Gastrocnemius medialis (tissue), 4 donors: ENCODE results near the gene PI4KA. TPM values are rescaled to one million over a fixed set of nuclear protein-coding genes. Genes with fewer than 3 reads are reported as not detected.

Experiments
- ATAC-seq, 2 donors: fragments of 150-250 bp; one replicate each; pipeline ENCODE4 v1.9.1; 2016
- DNase-seq, 2 donors: peaks; one replicate each; pipeline ENCODE4 v3.0.0-alpha.2; 2019
- H3K27ac ChIP-seq, 4 donors: fragments of 200-600 bp; sonication (generic); 1 replicate in 1 of 4; 2 replicates in 3 of 4; pipeline ENCODE4 v1.5.1; 2016 to 2018; ENCODE audit warnings: mild to moderate bottlenecking in 2 of 4, moderate library complexity in 1 of 4
- H3K27me3 ChIP-seq, 3 donors: fragments of 200-600 bp; sonication (generic) in 2 of 3; 1 replicate in 1 of 3; 2 replicates in 2 of 3; pipeline versions ENCODE4 v1.5.1 to v1.6.0; 2016 to 2019; ENCODE audit warnings: mild to moderate bottlenecking in 1 of 3, moderate library complexity in 1 of 3
- H3K36me3 ChIP-seq, 2 donors: fragments of 200-600 bp; sonication (generic) in 1 of 2; one replicate each; pipeline ENCODE4 v1.5.1; 2017 to 2018
- H3K4me1 ChIP-seq, 2 donors: fragments of 200-600 bp; sonication (generic) in 1 of 2; one replicate each; pipeline ENCODE4 v1.5.1; 2016 to 2017; ENCODE audit warnings: mild to moderate bottlenecking in 2 of 2
- H3K4me3 ChIP-seq, 4 donors: fragments of 200-600 bp; sonication (generic) in 3 of 4; 1 replicate in 1 of 4; 2 replicates in 3 of 4; pipeline ENCODE4 v1.5.1; 2016 to 2019; ENCODE audit warnings: mild to moderate bottlenecking in 2 of 4
- H3K9me3 ChIP-seq, 3 donors: fragments of 200-600 bp; sonication (generic) in 2 of 3; 1 replicate in 1 of 3; 2 replicates in 2 of 3; pipeline ENCODE4 v1.5.1; 2016 to 2019
- POLR2A ChIP-seq, 2 donors: fragments of 450-650 bp; IDR thresholded peaks; one replicate each; pipeline ENCODE4 v1.6.1; 2017; ENCODE audit warnings: antibody characterized with exemption in 2 of 2, mild to moderate bottlenecking in 2 of 2, moderate library complexity in 2 of 2
- in situ Hi-C, 4 donors: fragments of 200-750 bp; cut with MboI; loops; one replicate each; pipeline versions ENCODE4 v1.15.0 to v1.8.0; 2017; ENCODE audit warnings: low sequenced_read_pairs in 4 of 4
- intact Hi-C: fragments of 100-400 bp; cut with DNase I; formaldehyde crosslinking; loops from one replicate; pipeline ENCODE4 v1.15.1; 2023; ENCODE audit warnings: low total_unique reads
- total RNA-seq, 4 donors: library from RNA; depleted of rRNA; stranded (reverse); fragments of >200 nt; gene quantifications; one replicate each; pipeline versions ENCODE4 v1.1.0 to v1.2.3, GENCODE V29; 2016
- TF ChIP-seq, protein P1 (sequence below), 5 experiments: fragments of 450-650 bp in 3 of 5; fragments of 200-600 bp in 2 of 5; sonication (generic) in 2 of 5; IDR thresholded peaks in 4 of 5; conservative IDR thresholded peaks in 1 of 5; 1 replicate in 4 of 5; 2 replicates in 1 of 5; pipeline ENCODE4 v1.5.1; 2016 to 2019; ENCODE audit warnings: antibody characterized with exemption in 5 of 5, mild to moderate bottlenecking in 3 of 5, moderate library complexity in 3 of 5

PI4KA gene
- total RNA-seq, 4 donors from 2014 or later: 40.1 to 59.7 (median 45.4) TPM

DNA sequence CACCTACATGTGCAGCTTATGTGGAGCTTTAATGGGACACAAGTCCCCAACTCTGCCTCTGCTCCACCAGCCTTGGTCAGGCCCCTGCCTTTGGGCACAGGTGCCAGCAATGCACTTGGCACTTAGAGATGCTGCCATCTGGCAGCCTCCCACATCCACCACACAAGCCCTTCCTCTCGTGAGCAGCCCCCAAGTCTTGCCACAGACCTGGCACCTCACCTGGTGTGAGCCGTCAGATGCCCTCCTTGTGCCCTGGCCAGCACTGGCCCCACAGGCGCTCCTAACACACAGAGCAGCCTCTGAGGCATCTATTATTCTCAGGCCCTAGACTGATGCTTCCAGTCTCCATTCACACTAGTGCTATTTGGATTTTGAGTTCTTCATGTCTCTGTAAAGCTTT lies 109.2 kb downstream of the PI4KA start:
- H3K36me3 ChIP-seq: peaks cover 0 to 49% of the 10 kb centered on the region in 2 donors
- no peaks in the 10 kb centered on the region for H3K27me3 ChIP-seq
- ATAC-seq: no peak
- no peak overlapping the region for H3K4me3 ChIP-seq
- intact Hi-C loops: no loop called here
- TF ChIP-seq, protein P1, sequence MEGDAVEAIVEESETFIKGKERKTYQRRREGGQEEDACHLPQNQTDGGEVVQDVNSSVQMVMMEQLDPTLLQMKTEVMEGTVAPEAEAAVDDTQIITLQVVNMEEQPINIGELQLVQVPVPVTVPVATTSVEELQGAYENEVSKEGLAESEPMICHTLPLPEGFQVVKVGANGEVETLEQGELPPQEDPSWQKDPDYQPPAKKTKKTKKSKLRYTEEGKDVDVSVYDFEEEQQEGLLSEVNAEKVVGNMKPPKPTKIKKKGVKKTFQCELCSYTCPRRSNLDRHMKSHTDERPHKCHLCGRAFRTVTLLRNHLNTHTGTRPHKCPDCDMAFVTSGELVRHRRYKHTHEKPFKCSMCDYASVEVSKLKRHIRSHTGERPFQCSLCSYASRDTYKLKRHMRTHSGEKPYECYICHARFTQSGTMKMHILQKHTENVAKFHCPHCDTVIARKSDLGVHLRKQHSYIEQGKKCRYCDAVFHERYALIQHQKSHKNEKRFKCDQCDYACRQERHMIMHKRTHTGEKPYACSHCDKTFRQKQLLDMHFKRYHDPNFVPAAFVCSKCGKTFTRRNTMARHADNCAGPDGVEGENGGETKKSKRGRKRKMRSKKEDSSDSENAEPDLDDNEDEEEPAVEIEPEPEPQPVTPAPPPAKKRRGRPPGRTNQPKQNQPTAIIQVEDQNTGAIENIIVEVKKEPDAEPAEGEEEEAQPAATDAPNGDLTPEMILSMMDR (IDR thresholded peaks at IDR 0.05 in 4 of 5, conservative IDR thresholded peaks at IDR 0.05 in 1 of 5): no peak
- no peak for TF ChIP-seq POLR2A (IDR thresholded peaks at IDR 0.05)
- DNase-seq: no peak
- no peaks in the 10 kb centered on the region for H3K9me3 ChIP-seq
- in situ Hi-C loops: no loop called here
- no peak overlapping the region for H3K27ac ChIP-seq
- peaks cover 5 to 11% of the 10 kb centered on the region in 2 donors for H3K4me1 ChIP-seq

GRCh38 chr22:20748731-20749428 lies 109.7 kb downstream of the PI4KA start:
- no peak for DNase-seq
- Histone ChIP-seq H3K36me3 (peaks cover 0 to 55% of the 10 kb centered on the region in 2 donors), H3K4me3 (no peak overlapping the region), H3K27ac (no peak overlapping the region), H3K27me3 (no peaks in the 10 kb centered on the region), H3K9me3 (no peaks in the 10 kb centered on the region), H3K4me1 (peaks cover 5 to 11% of the 10 kb centered on the region in 2 donors)
- in situ Hi-C loops (no loop called here), intact Hi-C loops (no loop called here)
- TF ChIP-seq POLR2A (IDR thresholded peaks at IDR 0.05): no peak
- TF ChIP-seq, protein P1 (IDR thresholded peaks at IDR 0.05 in 4 of 5, conservative IDR thresholded peaks at IDR 0.05 in 1 of 5): no peak
- ATAC-seq: no peak

GRCh38 chr22:20748082-20748481 lies 110.5 kb downstream of the PI4KA start:
- Histone ChIP-seq H3K27me3 (no peaks in the 10 kb centered on the region), H3K4me3 (no peak overlapping the region), H3K9me3 (no peaks in the 10 kb centered on the region), H3K36me3 (peaks cover 0 to 56% of the 10 kb centered on the region in 2 donors), H3K27ac (no peak overlapping the region), H3K4me1 (peaks cover 5 to 11% of the 10 kb centered on the region in 2 donors)
- TF ChIP-seq POLR2A (IDR thresholded peaks at IDR 0.05): no peak
- TF ChIP-seq, protein P1 (IDR thresholded peaks at IDR 0.05 in 4 of 5, conservative IDR thresholded peaks at IDR 0.05 in 1 of 5): no peak
- in situ Hi-C loops (no loop called here), intact Hi-C loops (no loop called here)
- ATAC-seq (no peak), DNase-seq (no peak)

DNA sequence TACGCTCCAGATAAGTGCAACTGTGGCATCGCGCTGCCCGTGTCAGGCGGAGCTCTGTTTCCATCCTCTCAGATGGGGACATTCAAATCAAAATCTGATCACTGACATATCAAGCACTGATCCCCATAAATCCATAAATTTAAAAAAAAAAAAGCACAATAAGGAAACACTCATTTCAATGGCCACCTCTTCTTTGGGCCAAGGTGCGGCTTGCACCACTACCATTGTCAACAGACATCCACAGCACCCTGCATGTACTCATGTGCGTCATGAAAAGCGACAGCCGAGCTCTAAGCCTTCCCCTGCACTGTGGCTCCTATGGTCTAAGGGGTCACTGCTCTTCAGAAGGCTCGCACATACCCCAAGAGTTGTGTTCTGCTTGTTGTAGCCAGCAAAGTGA lies 111.4 kb downstream of the PI4KA start:
- in situ Hi-C loops (no loop called here), intact Hi-C loops (no loop called here)
- H3K4me1 ChIP-seq: peaks cover 5 to 11% of the 10 kb centered on the region in 2 donors
- no peaks in the 10 kb centered on the region for H3K27me3 ChIP-seq
- no peak for ATAC-seq
- peaks cover 0 to 51% of the 10 kb centered on the region in 2 donors for H3K36me3 ChIP-seq
- H3K27ac ChIP-seq: no peak overlapping the region
- no peaks in the 10 kb centered on the region for H3K9me3 ChIP-seq
- DNase-seq: no peak
- H3K4me3 ChIP-seq: no peak overlapping the region
- TF ChIP-seq, protein P1 (IDR thresholded peaks at IDR 0.05 in 4 of 5, conservative IDR thresholded peaks at IDR 0.05 in 1 of 5): no peak
- TF ChIP-seq POLR2A (IDR thresholded peaks at IDR 0.05): no peak
